MG63 (cell line): Measurements from ENCODE around the gene SYNCRIP. TPM values are rescaled to one million over a fixed set of nuclear protein-coding genes. Genes with fewer than 3 reads are reported as not detected.
A peak's percentile ranks its signal among the peaks of the same experiment; 100 is the strongest.
"Not testable (repeated sequence)": the region's sequence is repeated elsewhere in the genome, so short reads cannot be mapped to it uniquely, and the experiment has no call there.

Experiments
- DNase-seq: peaks from one replicate; pipeline ENCODE4 v3.0.0-alpha.2; 2020
- H3K27me3 ChIP-seq: fragments of 250-450 bp; sonication (Bioruptor Pico); 2 replicates; pipeline ENCODE4 v1.5.1; 2020; ENCODE audit warnings: mild to moderate bottlenecking, moderate library complexity
- H3K36me3 ChIP-seq: fragments of 250-450 bp; sonication (Bioruptor Pico); 2 replicates; pipeline ENCODE4 v1.5.1; 2020; ENCODE audit warnings: mild to moderate bottlenecking, moderate library complexity
- H3K4me3 ChIP-seq: fragments of 250-450 bp; sonication (Bioruptor Pico); 2 replicates; pipeline ENCODE4 v1.5.1; 2020; ENCODE audit warnings: mild to moderate bottlenecking, moderate library complexity
- H3K9me3 ChIP-seq: fragments of 250-450 bp; sonication (Bioruptor Pico); 2 replicates; pipeline ENCODE4 v1.5.1; 2020; ENCODE audit warnings: mild to moderate bottlenecking, moderate library complexity
- total RNA-seq: library from RNA; depleted of rRNA; stranded (reverse); fragments of >200 nt; shearing (Covaris generic); gene quantifications from 2 replicates; pipeline ENCODE4 v1.2.3, GENCODE V29; 2014; ENCODE audit warnings: low replicate concordance; rRNA removed

SYNCRIP gene
- total RNA-seq: 89.9 and 199 TPM in 2 replicates

DNA sequence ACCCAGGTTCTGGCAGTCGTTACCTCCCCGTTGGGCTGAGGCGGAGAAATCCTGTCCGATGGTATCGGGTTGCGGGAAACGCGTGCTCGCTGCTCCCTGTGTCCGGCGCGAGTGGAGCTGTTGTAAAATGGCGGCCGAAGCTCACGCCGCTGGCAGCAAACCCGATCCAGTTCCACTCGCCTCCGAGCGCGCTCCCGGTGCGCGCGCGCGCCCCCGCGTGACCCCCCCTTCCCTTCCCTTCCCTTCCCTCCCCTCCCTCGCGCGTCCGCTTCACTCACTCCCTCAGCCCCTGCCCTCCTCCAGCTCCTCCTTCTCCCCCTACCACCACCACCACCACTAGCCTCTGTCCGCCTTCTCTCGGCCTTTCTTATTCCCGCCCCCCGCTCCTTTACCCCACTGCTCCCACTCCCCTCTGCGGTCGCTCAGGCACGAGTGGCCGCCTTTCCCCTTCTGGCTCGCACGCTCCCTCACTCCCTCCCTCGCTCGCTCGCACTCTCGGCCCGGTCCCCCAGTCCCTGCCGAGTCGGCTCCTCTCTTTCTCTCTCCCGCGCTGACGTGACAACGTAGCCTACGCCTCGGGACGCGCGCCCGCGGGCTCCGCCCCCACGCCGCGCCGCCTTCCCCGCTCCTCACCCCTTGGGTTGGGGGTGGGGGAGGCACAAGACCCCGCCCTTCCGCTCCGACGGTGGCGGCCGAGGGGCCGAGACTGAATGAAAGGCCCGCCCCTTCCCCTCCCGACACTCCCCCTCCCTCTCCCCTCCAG, at the start of gene SYNCRIP:
Gene SYNCRIP (minus strand): TSS at position 113 of the 763 bp plus-strand sequence. CDS start 1,447 bp downstream, outside the sequence.
- Histone ChIP-seq H3K4me3 (peak within 1 kb of the TSS; percentile 99), H3K36me3 (peaks cover 46% of the 10 kb centered on the region), H3K9me3 (peaks cover 7% of the 10 kb centered on the region), H3K27me3 (no peaks in the 10 kb centered on the region)
- DNase-seq: peak; percentile 97

DNA sequence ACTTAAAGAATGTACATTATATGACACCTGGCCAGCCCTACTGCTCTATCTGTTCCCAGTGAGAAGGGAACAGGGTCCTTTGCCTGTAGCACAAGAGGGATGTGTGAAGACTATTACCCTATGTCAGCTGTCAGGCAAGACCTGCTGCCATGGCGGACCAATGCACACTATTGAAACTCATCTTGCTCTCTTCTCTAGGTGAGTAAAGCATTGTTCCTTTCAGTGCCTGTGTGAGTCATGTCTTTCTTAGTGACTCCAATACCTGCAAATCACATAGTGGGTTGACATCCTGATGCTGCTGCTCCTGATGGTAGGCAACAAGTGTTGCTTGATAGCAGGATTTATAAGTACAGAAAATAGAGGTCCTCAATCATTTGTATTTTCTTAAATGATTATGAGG, 48.8 kb upstream of the SYNCRIP start:
- no peaks in the 10 kb centered on the region for H3K36me3 ChIP-seq
- no peak overlapping the region for H3K4me3 ChIP-seq
- DNase-seq: no peak
- H3K27me3 ChIP-seq: no peaks in the 10 kb centered on the region
- no peaks in the 10 kb centered on the region; the same call in 1 of the 2 replicates for H3K9me3 ChIP-seq

GRCh38 chr6:85690071-85690470, 47.4 kb upstream of the SYNCRIP start:
- DNase-seq: no peak
- no peak overlapping the region for H3K4me3 ChIP-seq
- H3K27me3 ChIP-seq: no peaks in the 10 kb centered on the region

GRCh38 chr6:85685713-85686112, 43.0 kb upstream of the SYNCRIP start:
- Histone ChIP-seq H3K4me3 (no peak overlapping the region), H3K36me3 (no peaks in the 10 kb centered on the region), H3K9me3 (no peaks in the 10 kb centered on the region), H3K27me3 (no peaks in the 10 kb centered on the region)
- DNase-seq: no peak

More at GRCh38 chr6:85690071-85690470, 47.4 kb upstream of the SYNCRIP start:
- Histone ChIP-seq H3K9me3 (no peaks in the 10 kb centered on the region), H3K36me3 (no peaks in the 10 kb centered on the region)

- Histone ChIP-seq H3K36me3 (no peaks in the 10 kb centered on the region), H3K9me3 (no peaks in the 10 kb centered on the region), H3K27me3 (no peaks in the 10 kb centered on the region), H3K4me3 (no peak overlapping the region)
- no peak for DNase-seq
Measured at GRCh38 chr6:85684809-85685171, 42.1 kb upstream of the SYNCRIP start.

DNA sequence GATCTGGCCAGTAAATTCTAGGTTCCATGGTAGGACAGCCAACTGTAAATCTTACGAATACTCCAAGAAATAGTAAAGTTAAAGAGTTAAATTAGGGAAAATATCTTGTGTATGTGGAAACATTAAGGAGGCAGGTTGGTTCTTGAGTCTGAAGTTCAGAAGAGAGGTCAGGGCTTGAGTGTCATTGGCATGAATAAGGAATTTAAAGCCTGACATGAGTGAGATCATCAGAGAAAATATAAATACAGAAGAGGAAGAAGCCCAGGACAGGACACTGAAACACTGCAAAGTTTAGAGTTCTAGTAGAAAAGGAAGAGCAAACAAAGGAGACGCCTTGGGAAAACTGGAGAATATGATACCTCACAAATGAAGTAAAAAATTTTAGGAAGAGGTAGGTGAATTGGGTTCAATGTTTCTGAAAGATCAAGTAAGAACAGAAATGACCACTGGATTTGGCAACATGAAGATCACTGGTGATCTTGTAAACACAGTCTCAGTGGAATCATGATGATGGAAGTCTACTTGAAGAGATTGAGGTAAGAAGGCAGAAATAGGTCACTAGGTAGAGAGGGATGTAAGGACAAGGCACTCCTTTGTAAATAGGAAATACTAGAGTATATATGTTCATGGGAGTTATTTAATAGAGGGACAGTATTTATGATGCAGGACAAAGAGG, 41.6 kb upstream of the SYNCRIP start:
- Histone ChIP-seq H3K27me3 (no peaks in the 10 kb centered on the region), H3K36me3 (no peaks in the 10 kb centered on the region), H3K4me3 (no peak overlapping the region), H3K9me3 (no peaks in the 10 kb centered on the region)
- DNase-seq: no peak

DNA sequence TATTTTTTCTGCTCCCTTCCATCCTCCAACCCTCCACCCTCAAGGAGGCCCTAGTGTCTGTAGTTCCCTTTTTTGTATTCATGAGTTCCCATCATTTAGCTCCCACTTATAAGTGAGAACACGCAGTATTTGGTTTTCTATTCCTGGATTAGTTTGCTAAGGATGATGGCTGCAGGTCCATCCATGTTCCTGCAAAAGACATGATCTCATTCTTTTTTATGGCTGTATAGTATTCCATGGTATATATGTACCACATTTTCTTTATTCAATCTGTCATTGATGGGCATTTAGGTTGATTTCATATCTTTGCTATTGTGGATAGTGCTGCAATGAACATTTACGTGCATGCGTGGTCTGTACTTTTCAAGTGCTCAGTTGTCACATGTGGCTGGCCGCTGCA, 39.2 kb upstream of the SYNCRIP start:
- peaks cover 16% of the 10 kb centered on the region for H3K36me3 ChIP-seq
- H3K27me3 ChIP-seq, H3K4me3 ChIP-seq, DNase-seq, H3K9me3 ChIP-seq: not testable (repeated sequence)

GRCh38 chr6:85680388-85680787, 37.7 kb upstream of the SYNCRIP start:
- Histone ChIP-seq H3K36me3 (peaks cover 31% of the 10 kb centered on the region), H3K4me3 (peak overlapping the region; percentile 86), H3K9me3 (no peaks in the 10 kb centered on the region), H3K27me3 (no peaks in the 10 kb centered on the region)
- DNase-seq: no peak

DNA sequence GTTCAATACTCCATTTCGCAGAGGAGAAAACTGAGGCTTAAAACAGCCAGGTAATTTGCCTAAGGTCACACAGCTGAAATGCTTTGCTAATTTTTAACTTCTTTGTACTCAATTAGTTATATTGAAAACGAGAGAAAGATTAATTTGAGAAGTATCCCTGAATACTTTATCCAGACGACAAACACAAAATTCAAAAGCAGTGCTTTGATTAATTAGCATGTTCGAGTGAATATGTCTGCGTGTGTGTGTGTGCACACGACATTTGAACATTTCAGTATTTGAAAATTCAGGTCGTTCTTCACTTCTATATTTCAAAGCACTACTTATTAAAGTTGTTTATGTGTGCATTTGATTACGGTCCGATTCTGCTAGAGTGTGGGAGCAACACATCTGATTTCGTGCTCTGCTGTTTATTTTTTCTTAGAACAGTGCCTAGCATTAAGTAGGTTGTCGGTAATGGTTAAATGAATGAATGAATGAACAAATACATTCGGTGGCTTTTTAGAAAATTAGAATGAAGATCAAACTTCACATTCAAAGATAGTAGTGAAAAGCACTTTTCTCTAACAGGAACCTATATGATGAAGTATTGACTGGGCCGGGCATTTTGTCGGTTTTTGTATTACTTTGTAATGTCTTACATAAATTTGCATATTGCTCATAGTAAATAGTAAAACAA, 36.9 kb upstream of the SYNCRIP start:
- peaks cover 39% of the 10 kb centered on the region for H3K36me3 ChIP-seq

DNA sequence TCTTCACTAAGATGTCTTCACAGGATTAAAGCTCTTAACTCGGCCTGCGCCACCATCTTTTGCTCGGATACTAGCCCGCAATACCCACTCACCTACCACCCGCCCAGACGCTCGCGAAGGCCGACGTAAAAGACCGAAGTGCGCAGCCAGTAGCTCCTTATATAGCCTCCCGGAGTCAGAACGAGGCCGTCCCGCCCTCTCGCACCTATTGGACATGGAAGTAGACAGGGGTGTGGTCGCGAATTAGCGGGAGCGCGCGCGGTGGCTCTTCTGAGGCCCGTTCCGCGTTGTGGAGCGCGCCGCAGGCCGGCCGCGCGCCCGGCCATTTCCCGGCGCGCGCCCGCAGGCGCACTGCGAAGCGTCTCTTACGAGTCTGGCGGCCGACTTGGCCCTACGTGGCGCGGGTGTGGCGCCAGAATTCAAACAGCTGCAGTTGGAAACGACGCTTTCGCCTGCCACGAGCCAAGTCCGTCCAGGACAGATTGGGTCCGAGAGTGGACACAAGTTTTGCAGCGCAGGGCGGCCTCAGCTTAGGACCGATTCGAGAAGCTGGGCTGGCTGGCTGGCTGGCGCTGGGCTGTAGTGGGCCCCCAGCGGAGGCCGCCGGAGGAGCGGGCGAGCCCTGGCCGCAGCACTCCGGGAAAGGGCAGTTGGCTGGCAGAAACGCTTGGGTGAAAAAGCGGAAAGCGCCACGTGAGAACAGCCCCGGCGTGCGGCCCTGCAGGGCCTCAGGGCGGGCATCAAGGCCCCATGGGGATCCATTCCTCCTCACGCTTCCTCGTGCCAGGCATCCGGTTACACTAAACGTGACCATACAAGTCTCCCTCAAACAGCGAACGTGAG, 36.1 kb upstream of the SYNCRIP start:
- Histone ChIP-seq H3K4me3 (peak overlapping the region; percentile 86), H3K27me3 (no peaks in the 10 kb centered on the region), H3K36me3 (peaks cover 41% of the 10 kb centered on the region), H3K9me3 (no peaks in the 10 kb centered on the region)
- DNase-seq: peak; percentile 98

More for the DNA sequence above, 36.9 kb upstream of the SYNCRIP start:
- DNase-seq: no peak
- H3K27me3 ChIP-seq: no peaks in the 10 kb centered on the region
- no peaks in the 10 kb centered on the region for H3K9me3 ChIP-seq
- peak overlapping the region; percentile 86 for H3K4me3 ChIP-seq

- no peak for DNase-seq
- Histone ChIP-seq H3K4me3 (peak overlapping the region; percentile 86), H3K27me3 (no peaks in the 10 kb centered on the region), H3K9me3 (no peaks in the 10 kb centered on the region), H3K36me3 (peaks cover 41% of the 10 kb centered on the region)
Measured at GRCh38 chr6:85678026-85678601, 35.4 kb upstream of the SYNCRIP start.

DNA sequence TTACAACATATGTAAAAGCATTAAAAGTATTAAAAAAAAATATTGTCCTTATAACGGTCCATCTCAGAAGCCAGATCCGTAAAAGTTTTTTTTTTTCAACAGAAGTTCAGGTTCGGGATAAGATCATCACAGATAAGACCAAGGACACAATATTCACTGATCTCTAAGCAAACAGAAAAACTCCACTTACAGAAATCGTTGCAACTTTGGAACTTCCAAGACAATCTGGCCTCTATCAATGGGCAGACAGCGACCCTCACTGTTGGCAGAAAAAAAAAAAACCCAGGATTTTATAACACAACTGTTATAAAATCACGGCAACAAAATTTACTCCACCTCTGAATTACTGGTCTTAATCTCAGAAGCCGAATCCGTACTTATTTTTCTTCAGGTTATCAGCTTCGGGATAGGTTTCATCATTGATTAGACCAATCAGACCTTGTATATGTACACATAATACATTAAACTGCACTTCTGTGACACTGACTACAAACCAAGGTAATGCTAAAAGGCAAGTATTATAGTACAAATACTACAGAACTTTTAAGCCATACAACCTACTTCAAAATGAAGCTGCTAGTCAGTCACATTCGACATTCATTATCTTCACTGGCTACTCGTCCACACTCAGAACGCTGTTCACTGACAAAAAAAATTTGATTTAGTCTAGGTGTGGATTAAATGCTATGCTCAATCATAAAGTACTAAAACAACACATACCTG, 34.7 kb upstream of the SYNCRIP start:
- no peak for DNase-seq
- Histone ChIP-seq H3K36me3 (peaks cover 41% of the 10 kb centered on the region), H3K27me3 (no peaks in the 10 kb centered on the region), H3K9me3 (no peaks in the 10 kb centered on the region), H3K4me3 (peak overlapping the region; percentile 86)

DNA sequence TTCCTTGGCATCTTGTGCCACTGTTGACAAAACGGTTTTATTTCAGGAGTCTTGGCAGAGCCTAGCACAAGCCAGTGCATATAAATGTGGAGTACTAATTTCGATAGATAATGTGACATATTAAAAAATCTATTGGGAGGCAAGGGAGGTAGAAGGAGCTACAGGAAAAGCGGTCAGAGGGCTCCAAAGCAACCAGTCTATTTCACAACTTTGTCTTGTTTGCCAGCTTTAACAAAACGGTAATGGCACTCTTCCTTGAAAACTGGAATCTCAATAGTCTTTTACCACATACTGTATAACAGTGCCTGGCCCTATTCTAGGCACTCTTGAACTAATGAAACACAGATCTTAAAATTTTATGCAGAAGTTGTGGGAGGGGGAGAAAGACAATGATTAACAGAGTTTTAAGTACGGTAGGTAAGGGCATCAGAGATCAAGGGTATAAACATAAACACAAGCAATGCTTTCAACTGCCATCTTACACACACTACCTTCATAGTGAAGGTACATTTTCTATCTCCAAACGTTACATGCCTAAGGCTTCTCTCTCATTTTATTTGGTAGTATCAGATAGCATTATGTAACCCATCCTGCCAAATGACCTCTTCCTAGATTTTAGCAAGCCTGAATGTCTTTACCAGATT, 33.5 kb upstream of the SYNCRIP start:
- H3K4me3 ChIP-seq: peak overlapping the region; percentile 86
- no peaks in the 10 kb centered on the region for H3K27me3 ChIP-seq
- H3K36me3 ChIP-seq: peaks cover 41% of the 10 kb centered on the region
- H3K9me3 ChIP-seq: no peaks in the 10 kb centered on the region
- DNase-seq: no peak

DNA sequence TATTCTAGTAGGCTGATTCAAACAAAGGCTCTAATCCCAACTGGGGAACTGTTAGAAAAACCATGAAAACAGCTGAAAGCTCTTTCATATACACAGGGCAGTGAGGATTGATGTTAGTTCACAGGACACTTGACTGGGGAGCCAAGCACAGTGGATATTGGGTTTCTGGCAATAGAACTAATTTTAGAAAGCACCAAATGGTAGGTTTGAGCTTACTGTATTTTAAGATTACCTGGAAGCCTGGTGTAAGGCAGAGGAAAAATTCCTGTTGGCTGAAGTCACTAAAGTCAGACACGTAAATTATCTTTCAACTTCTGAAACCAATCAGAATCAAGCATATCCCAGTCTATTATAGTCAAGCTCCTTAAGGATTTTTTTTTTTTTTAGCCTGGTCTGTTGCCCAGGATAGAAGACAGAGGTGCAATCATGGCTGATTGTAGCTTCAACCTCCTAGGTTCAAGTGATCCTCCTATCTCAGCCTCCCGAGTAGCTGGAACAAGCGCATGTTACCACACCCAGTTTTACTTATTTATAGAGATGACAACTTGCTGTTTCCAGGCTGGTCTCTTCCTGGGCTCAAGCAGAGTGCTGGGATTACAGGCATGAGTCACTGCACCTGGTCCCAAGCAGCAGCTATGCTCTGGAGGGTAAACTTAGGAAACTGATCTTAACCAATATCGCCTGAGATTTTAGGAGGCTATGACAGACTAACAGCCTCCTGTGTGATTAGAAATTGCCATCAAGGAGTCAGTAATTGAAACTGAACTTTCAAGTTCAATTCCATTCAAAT, 32.5 kb upstream of the SYNCRIP start:
- Histone ChIP-seq H3K4me3 (peak overlapping the region; percentile 86), H3K9me3 (no peaks in the 10 kb centered on the region), H3K36me3 (peaks cover 41% of the 10 kb centered on the region), H3K27me3 (no peaks in the 10 kb centered on the region)
- DNase-seq: peak; percentile 79
